ENCODE measurements around the gene GPR162. TPM values are rescaled to one million over a fixed set of nuclear protein-coding genes. Genes with fewer than 3 reads are reported as not detected.

The GPR162 gene
- polyA plus RNA-seq, 3 donors from 2014 or later, result not detected

- Mint-ChIP-seq H3K9me3 (peaks cover 0 to 1% (median 0%) of the 10 kb centered on the region in 6 donors), H3K4me1 (peaks cover 0 to 8% of the 10 kb centered on the region in 2 donors), H3K4me3 (no peak overlapping the region), H3K27me3 (ENCODE audit: low read depth in 3 of 3) (peaks cover 19 to 37% (median 34%) of the 10 kb centered on the region in 3 donors), H3K27ac (peak overlapping the region in 1 of 6 donors; percentile 25), H3K36me3 (no peaks in the 10 kb centered on the region)
- DNase-seq, result no peak
Measured at GRCh38 chr12:6822426-6823135, 960 bp downstream of the GPR162 start.

GRCh38 chr12:6823182-6824084 is 1.8 kb downstream of the GPR162 start:
- H3K27me3 Mint-ChIP-seq (ENCODE audit: low read depth in 3 of 3), result peaks cover 17 to 37% (median 37%) of the 10 kb centered on the region in 3 donors
- no peaks in the 10 kb centered on the region for H3K36me3 Mint-ChIP-seq
- H3K27ac Mint-ChIP-seq, result peak overlapping the region in 1 of 6 donors; percentile 25
- H3K4me1 Mint-ChIP-seq, result peaks cover 6 to 11% of the 10 kb centered on the region in 2 donors
- no peak overlapping the region for H3K4me3 Mint-ChIP-seq
- H3K9me3 Mint-ChIP-seq, result peaks cover 0 to 1% (median 0%) of the 10 kb centered on the region in 6 donors
- no peak for DNase-seq

GRCh38 chr12:6824085-6824775 is 2.6 kb downstream of the GPR162 start:
- peaks cover 11 to 15% of the 10 kb centered on the region in 2 donors for H3K4me1 Mint-ChIP-seq
- H3K4me3 Mint-ChIP-seq, result no peak overlapping the region
- peaks cover 19 to 41% (median 37%) of the 10 kb centered on the region in 3 donors for H3K27me3 Mint-ChIP-seq (ENCODE audit: low read depth in 3 of 3)
- no peak overlapping the region for H3K27ac Mint-ChIP-seq
- peaks cover 0 to 1% (median 0%) of the 10 kb centered on the region in 6 donors for H3K9me3 Mint-ChIP-seq
- DNase-seq, result no peak
- H3K36me3 Mint-ChIP-seq, result no peaks in the 10 kb centered on the region

- Mint-ChIP-seq H3K9me3 (peaks cover 0 to 1% (median 0%) of the 10 kb centered on the region in 6 donors), H3K4me1 (peaks cover 13 to 18% of the 10 kb centered on the region in 2 donors), H3K27me3 (ENCODE audit: low read depth in 3 of 3) (peaks cover 22 to 43% (median 39%) of the 10 kb centered on the region in 3 donors), H3K4me3 (no peak overlapping the region), H3K27ac (no peak overlapping the region), H3K36me3 (no peaks in the 10 kb centered on the region)
- DNase-seq, result no peak
Measured at GRCh38 chr12:6824901-6825381, 3.3 kb downstream of the GPR162 start.

GRCh38 chr12:6825398-6826124 is 3.9 kb downstream of the GPR162 start:
- Mint-ChIP-seq H3K27ac (no peak overlapping the region), H3K4me1 (peaks cover 13 to 18% of the 10 kb centered on the region in 2 donors), H3K9me3 (peaks cover 0 to 1% (median 0%) of the 10 kb centered on the region in 6 donors), H3K27me3 (ENCODE audit: low read depth in 3 of 3) (peaks cover 24 to 45% (median 43%) of the 10 kb centered on the region in 3 donors), H3K36me3 (no peaks in the 10 kb centered on the region), H3K4me3 (no peak overlapping the region)
- peak; percentile 51 to 64 (median 57) for DNase-seq

- Mint-ChIP-seq H3K36me3 (no peaks in the 10 kb centered on the region), H3K4me3 (no peak overlapping the region), H3K9me3 (peaks cover 0 to 1% (median 0%) of the 10 kb centered on the region in 6 donors), H3K27me3 (ENCODE audit: low read depth in 3 of 3) (peaks cover 24 to 41% (median 40%) of the 10 kb centered on the region in 3 donors), H3K4me1 (peaks cover 13 to 14% of the 10 kb centered on the region in 2 donors), H3K27ac (no peak overlapping the region)
- DNase-seq, result no peak
Measured at GRCh38 chr12:6826125-6826733, 4.6 kb downstream of the GPR162 start.

- no peak for DNase-seq
- no peaks in the 10 kb centered on the region for H3K36me3 Mint-ChIP-seq
- H3K4me1 Mint-ChIP-seq, result peaks cover 12 to 13% of the 10 kb centered on the region in 2 donors
- no peak overlapping the region for H3K27ac Mint-ChIP-seq
- H3K9me3 Mint-ChIP-seq, result peaks cover 0 to 1% (median 0%) of the 10 kb centered on the region in 6 donors
- H3K27me3 Mint-ChIP-seq (ENCODE audit: low read depth in 3 of 3), result peaks cover 26 to 42% (median 39%) of the 10 kb centered on the region in 3 donors
- peak overlapping the region in 4 of 5 donors; percentile 14 to 54 (median 32) for H3K4me3 Mint-ChIP-seq
Measured at GRCh38 chr12:6826734-6827436, 5.3 kb downstream of the GPR162 start.

GRCh38 chr12:6827437-6827911 is 5.9 kb downstream of the GPR162 start:
- no peak overlapping the region for H3K27ac Mint-ChIP-seq
- H3K27me3 Mint-ChIP-seq (ENCODE audit: low read depth in 3 of 3), result peaks cover 24 to 42% (median 41%) of the 10 kb centered on the region in 3 donors
- no peaks in the 10 kb centered on the region for H3K36me3 Mint-ChIP-seq
- H3K4me3 Mint-ChIP-seq, result peak overlapping the region in 4 of 5 donors; percentile 14 to 54 (median 32)
- DNase-seq, result no peak
- peaks cover 12 to 13% of the 10 kb centered on the region in 2 donors for H3K4me1 Mint-ChIP-seq
- peaks cover 0 to 1% (median 0%) of the 10 kb centered on the region in 6 donors for H3K9me3 Mint-ChIP-seq

GRCh38 chr12:6827982-6828780 is 6.6 kb downstream of the GPR162 start, which contains the start of gene P3H3:
P3H3 (plus strand) TSS chr12:6828407; CDS start chr12:6828441, 34 bp downstream.
- H3K9me3 Mint-ChIP-seq, result peaks cover 0 to 1% (median 0%) of the 10 kb centered on the region in 6 donors
- H3K4me3 Mint-ChIP-seq, result peak within 1 kb of the TSS; percentile 84 to 89 (median 86)
- H3K27ac Mint-ChIP-seq, result peak within 1 kb of the TSS in 3 of 6 donors; percentile 49 to 79 (median 49)
- no peaks in the 10 kb centered on the region for H3K36me3 Mint-ChIP-seq
- H3K4me1 Mint-ChIP-seq, result peaks cover 12 to 13% of the 10 kb centered on the region in 2 donors
- peaks cover 21 to 38% (median 37%) of the 10 kb centered on the region in 3 donors for H3K27me3 Mint-ChIP-seq (ENCODE audit: low read depth in 3 of 3)
- peak in 2 of 3 donors; percentile 6 to 12 for DNase-seq

- H3K9me3 Mint-ChIP-seq, result peaks cover 0 to 1% (median 0%) of the 10 kb centered on the region in 6 donors
- no peaks in the 10 kb centered on the region for H3K36me3 Mint-ChIP-seq
- peaks cover 12 to 13% of the 10 kb centered on the region in 2 donors for H3K4me1 Mint-ChIP-seq
- H3K27me3 Mint-ChIP-seq (ENCODE audit: low read depth in 3 of 3), result peaks cover 20 to 37% (median 32%) of the 10 kb centered on the region in 3 donors
- peak overlapping the region in 3 of 6 donors; percentile 49 to 79 (median 49) for H3K27ac Mint-ChIP-seq
- peak overlapping the region; percentile 84 to 89 (median 86) for H3K4me3 Mint-ChIP-seq
- peak; percentile 22 to 30 (median 25) for DNase-seq
Measured at GRCh38 chr12:6828781-6829535, 7.3 kb downstream of the GPR162 start.

Measured in immature natural killer cell (primary cell).